Measurements from ENCODE around the gene PTPN1.

DNA sequence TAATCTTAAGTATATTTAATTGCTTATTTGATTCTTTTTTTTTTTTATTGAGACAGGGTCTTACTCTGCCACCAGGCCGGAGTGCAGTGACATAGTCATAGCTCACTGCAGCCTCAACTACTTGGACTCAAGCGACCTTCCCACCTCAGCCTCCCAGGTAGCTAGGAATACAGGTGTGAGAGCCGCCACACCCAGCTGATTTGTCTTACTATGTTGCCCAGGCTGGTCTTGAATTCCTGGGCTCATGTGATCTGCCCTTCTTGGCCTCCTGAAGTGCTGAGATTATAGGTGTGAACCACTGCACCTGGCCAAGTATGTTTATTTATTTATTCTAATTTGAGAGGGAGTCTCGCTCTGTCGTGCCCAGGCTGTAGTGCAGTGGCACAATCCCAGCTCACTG, 38.2 kb downstream of the PTPN1 start:
- TF ChIP-seq, protein P1, sequence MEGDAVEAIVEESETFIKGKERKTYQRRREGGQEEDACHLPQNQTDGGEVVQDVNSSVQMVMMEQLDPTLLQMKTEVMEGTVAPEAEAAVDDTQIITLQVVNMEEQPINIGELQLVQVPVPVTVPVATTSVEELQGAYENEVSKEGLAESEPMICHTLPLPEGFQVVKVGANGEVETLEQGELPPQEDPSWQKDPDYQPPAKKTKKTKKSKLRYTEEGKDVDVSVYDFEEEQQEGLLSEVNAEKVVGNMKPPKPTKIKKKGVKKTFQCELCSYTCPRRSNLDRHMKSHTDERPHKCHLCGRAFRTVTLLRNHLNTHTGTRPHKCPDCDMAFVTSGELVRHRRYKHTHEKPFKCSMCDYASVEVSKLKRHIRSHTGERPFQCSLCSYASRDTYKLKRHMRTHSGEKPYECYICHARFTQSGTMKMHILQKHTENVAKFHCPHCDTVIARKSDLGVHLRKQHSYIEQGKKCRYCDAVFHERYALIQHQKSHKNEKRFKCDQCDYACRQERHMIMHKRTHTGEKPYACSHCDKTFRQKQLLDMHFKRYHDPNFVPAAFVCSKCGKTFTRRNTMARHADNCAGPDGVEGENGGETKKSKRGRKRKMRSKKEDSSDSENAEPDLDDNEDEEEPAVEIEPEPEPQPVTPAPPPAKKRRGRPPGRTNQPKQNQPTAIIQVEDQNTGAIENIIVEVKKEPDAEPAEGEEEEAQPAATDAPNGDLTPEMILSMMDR (conservative IDR thresholded peaks at IDR 0.05; ENCODE audit: low read length), result no peak
- TF ChIP-seq EZH2phosphoT487 (IDR thresholded peaks at IDR 0.05; ENCODE audit: borderline replicate concordance, low read depth, low read length), result no peak
